HL-60 (cell line): ENCODE measurements around the gene MEIKIN.

ENCODE experiments used
- DNase-seq, 2 experiments: peaks; one replicate each; pipeline ENCODE4 v3.0.0-alpha.2; 2010 to 2020; ENCODE audit warnings: low read depth in 1 of 2, low spot score in 1 of 2
- H3K27ac ChIP-seq: fragments of 250-450 bp; sonication (Bioruptor Pico); replicated peaks from 2 replicates; pipeline ENCODE4 v1.5.1; 2020; ENCODE audit warnings: mild to moderate bottlenecking, moderate library complexity
- H3K27me3 ChIP-seq: fragments of 250-450 bp; sonication (Bioruptor Pico); 2 replicates; pipeline ENCODE4 v1.5.1; 2021; ENCODE audit warnings: mild to moderate bottlenecking, moderate library complexity; ENCODE audit not compliant: insufficient read depth, poor library complexity, severe bottlenecking
- H3K4me3 ChIP-seq: replicated peaks from 2 replicates; pipeline ENCODE4 v1.5.1; 2011; ENCODE audit warnings: mild to moderate bottlenecking, control low read depth, low read length; ENCODE audit not compliant: insufficient read depth
- CTCF ChIP-seq: IDR thresholded peaks from one replicate; pipeline ENCODE4 v1.5.1; 2011; ENCODE audit warnings: low read length, control low read depth, inconsistent platforms; ENCODE audit not compliant: insufficient read depth
- GABPA ChIP-seq: IDR thresholded peaks from 2 replicates; pipeline ENCODE4 v1.6.1; 2012; ENCODE audit warnings: low read depth
- POLR2AphosphoS5 ChIP-seq: IDR thresholded peaks from 2 replicates; pipeline ENCODE4 v1.6.1; 2012; ENCODE audit warnings: low read depth
- REST ChIP-seq: IDR thresholded peaks from 2 replicates; pipeline ENCODE4 v1.6.1; 2012; ENCODE audit warnings: low read depth; ENCODE audit not compliant: insufficient replicate concordance
- SPI1 ChIP-seq: IDR thresholded peaks from 2 replicates; pipeline ENCODE4 v1.6.1; 2012; ENCODE audit warnings: low read depth, mild to moderate bottlenecking, borderline replicate concordance

The MEIKIN gene

GRCh38 chr5:131855452-131855851 is 90.0 kb downstream of the MEIKIN start:
- Histone ChIP-seq H3K4me3 (no peak overlapping the region), H3K27me3 (no peaks in the 10 kb centered on the region), H3K27ac (no peak overlapping the region)
- no peak for DNase-seq
- TF ChIP-seq POLR2AphosphoS5: no peak
- no peak for TF ChIP-seq CTCF
- TF ChIP-seq GABPA: no peak
- no peak for TF ChIP-seq SPI1
- no peak for TF ChIP-seq REST

GRCh38 chr5:131854134-131854533 is 91.3 kb downstream of the MEIKIN start:
- no peak for DNase-seq
- H3K27me3 ChIP-seq: no peaks in the 10 kb centered on the region
- TF ChIP-seq GABPA (no peak), SPI1 (no peak), POLR2AphosphoS5 (no peak), CTCF (no peak), REST (no peak)
- no peak overlapping the region for H3K27ac ChIP-seq
- H3K4me3 ChIP-seq: no peak overlapping the region

- Histone ChIP-seq H3K27me3 (no peaks in the 10 kb centered on the region), H3K4me3 (no peak overlapping the region), H3K27ac (no peak overlapping the region)
- DNase-seq: no peak
- no peak for TF ChIP-seq CTCF
- TF ChIP-seq POLR2AphosphoS5: no peak
- no peak for TF ChIP-seq SPI1
- no peak for TF ChIP-seq GABPA
- TF ChIP-seq REST: no peak
Observed at GRCh38 chr5:131848662-131849061, 96.8 kb downstream of the MEIKIN start.
